Neural progenitor cell (in vitro differentiated cells): Measurements from ENCODE around the gene PGAM5.

Experiments
- EZH2 ChIP-seq: fragments of 200-600 bp; sonication (generic); IDR thresholded peaks from 2 replicates; pipeline ENCODE4 v1.6.1; 2017; ENCODE audit warnings: antibody characterized with exemption, mild to moderate bottlenecking, moderate library complexity
- EZH2phosphoT487 ChIP-seq: fragments of 200-600 bp; sonication (generic); IDR thresholded peaks from 2 replicates; pipeline ENCODE4 v1.6.1; 2017; ENCODE audit warnings: antibody characterized with exemption
- TF ChIP-seq, protein P1 (sequence below): fragments of 200-600 bp; sonication (generic); IDR thresholded peaks from 2 replicates; pipeline ENCODE4 v1.5.1; 2017; ENCODE audit warnings: antibody characterized with exemption, mild to moderate bottlenecking

DNA sequence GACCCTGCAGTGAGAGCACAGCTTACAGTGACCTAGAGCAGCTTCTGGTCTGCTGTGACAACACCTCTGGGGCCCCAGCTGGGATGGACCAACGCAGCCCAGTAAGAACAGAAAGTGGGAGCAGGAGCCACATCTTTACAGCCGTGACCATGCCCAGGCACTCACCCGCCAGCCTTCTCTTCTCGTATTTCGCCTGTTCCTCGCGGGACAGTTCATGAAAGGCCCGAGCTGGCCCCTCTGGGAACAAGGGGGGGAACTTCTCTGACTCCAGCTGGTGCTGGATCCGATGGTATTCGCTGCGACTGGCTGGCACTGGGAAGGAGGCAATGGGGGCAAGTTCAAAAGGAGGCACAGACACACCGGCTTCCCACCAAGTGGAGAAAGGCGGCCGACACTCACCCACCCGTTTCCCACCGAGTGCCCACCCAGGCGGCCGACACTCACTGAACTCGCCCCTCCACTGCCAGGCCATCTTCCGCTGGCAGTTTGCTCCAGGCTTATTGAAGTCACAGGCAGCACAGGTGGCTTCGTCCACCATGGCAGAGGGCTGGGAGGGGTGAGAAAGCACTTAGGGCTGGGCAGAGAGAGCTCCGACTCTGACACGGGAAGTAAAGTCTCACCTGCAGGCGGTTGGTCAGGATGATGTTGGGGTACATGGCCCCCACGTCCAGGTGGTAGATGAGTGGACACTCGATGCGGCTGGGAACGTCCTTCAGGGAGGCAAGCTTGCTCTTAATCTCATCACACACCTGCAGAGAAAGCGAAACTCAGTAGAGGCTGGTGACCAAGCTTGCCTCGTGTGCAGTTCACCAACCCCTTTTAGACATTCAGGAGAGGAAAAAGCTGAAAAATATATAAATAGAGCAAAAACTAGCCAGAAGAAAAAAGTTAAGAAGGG, 42.2 kb upstream of the PGAM5 start:
- TF ChIP-seq, protein P1, sequence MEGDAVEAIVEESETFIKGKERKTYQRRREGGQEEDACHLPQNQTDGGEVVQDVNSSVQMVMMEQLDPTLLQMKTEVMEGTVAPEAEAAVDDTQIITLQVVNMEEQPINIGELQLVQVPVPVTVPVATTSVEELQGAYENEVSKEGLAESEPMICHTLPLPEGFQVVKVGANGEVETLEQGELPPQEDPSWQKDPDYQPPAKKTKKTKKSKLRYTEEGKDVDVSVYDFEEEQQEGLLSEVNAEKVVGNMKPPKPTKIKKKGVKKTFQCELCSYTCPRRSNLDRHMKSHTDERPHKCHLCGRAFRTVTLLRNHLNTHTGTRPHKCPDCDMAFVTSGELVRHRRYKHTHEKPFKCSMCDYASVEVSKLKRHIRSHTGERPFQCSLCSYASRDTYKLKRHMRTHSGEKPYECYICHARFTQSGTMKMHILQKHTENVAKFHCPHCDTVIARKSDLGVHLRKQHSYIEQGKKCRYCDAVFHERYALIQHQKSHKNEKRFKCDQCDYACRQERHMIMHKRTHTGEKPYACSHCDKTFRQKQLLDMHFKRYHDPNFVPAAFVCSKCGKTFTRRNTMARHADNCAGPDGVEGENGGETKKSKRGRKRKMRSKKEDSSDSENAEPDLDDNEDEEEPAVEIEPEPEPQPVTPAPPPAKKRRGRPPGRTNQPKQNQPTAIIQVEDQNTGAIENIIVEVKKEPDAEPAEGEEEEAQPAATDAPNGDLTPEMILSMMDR = no peak
- TF ChIP-seq EZH2phosphoT487 (no peak), EZH2 (no peak)
